ENCODE results near the gene HBE1.

HBE1 gene

DNA sequence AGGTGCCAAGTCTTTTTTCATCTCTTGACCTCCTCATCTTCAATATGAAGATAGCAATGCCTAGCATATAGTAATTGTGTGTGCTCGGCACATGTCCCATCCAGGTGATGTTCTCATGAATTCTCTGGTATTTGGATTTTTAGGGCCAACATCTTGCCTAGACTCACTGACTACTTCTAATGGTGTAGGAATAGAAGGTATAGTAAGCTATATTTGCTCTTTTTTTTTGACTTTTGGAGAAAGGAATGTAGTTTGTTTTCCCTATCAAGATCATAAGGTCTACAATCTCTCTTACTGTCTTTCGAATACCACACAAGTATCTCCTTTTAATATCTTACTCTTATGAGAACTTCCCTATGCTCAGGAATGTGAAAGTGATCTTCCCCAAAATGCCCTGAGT lies 38.6 kb downstream of the HBE1 start:
- DNase-seq (ENCODE audit: extremely low read depth, low read depth), result no peak
- TF ChIP-seq CTCF (IDR thresholded peaks at IDR 0.05; ENCODE audit: low read depth, low read length), result no peak

DNA sequence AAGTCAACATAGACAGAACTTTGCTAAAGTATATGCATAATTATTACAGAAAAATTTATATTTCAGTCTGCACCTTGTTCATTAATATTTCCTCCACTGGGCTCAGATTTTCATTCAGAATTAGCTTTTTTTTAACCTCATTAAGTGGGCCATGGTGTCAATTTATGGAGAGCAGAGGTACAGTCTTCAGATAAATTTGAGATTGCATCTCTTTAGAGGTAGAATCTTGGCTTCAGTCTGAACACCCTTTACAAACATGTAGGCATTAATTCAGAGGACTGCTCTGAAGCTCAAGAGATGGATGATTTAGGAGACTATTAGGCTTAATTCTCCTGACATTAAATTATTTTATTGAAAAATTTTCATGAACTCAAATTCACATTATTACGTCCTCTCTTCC lies 39.5 kb downstream of the HBE1 start:
- DNase-seq (ENCODE audit: extremely low read depth, low read depth), result no peak
- TF ChIP-seq CTCF (IDR thresholded peaks at IDR 0.05; ENCODE audit: low read depth, low read length), result no peak

GRCh38 chr11:5229796-5230195 lies 39.9 kb downstream of the HBE1 start:
- TF ChIP-seq CTCF (IDR thresholded peaks at IDR 0.05; ENCODE audit: low read depth, low read length), result no peak

DNA sequence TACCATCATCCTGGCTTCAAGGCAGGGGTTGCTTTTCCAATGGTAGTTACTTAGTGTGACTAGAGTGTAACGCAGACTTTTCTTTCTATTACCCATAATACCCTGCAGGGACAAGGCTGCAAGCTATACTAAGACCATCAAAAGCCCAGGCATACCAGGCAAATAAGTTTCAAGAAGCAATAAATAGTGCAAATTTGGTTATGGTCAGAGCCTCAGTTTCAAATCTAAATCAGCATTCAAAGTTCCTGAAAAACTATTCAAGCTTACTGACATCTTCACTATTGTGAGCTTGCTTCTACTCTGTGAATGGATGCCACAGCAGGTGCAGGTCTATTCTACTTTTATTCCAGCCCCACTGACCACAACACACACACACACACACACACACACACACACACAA lies 40.4 kb downstream of the HBE1 start:
- DNase-seq (ENCODE audit: extremely low read depth, low read depth), result no peak
- no peak for TF ChIP-seq CTCF (IDR thresholded peaks at IDR 0.05; ENCODE audit: low read depth, low read length)

More at GRCh38 chr11:5229796-5230195, 39.9 kb downstream of the HBE1 start:
- no peak for DNase-seq (ENCODE audit: extremely low read depth, low read depth)

DNA sequence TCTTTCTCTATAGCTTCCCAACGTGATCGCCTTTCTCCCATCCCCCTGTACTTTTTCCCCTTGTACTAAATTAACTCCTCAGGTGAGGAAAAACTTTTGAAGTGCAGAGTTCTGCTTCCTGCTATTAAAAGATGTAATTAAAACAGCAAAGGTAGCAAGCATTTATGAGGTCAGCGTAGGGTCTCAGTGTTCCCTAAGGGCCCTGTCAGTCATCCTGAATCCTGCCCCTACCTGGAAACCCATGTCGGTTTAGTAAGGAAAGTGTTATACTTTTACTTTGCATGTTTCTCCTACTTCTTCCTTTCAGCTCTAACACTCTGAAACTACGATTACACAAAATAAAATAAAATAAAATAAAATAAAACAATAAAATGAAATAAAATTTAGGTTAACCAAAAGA lies 41.6 kb downstream of the HBE1 start:
- DNase-seq (ENCODE audit: extremely low read depth, low read depth), result no peak
- TF ChIP-seq CTCF (IDR thresholded peaks at IDR 0.05; ENCODE audit: low read depth, low read length), result no peak

DNA sequence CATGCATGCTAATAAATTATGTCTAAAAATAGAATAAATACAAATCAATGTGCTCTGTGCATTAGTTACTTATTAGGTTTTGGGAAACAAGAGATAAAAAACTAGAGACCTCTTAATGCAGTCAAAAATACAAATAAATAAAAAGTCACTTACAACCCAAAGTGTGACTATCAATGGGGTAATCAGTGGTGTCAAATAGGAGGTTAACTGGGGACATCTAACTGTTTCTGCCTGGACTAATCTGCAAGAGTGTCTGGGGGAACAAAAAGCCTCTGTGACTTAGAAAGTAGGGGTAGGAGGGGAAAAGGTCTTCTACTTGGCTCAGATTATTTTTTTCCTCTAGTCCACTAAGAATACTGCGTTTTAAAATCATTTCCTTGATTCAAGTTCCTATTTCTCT lies 42.1 kb downstream of the HBE1 start:
- DNase-seq (ENCODE audit: extremely low read depth, low read depth), result no peak
- TF ChIP-seq CTCF (IDR thresholded peaks at IDR 0.05; ENCODE audit: low read depth, low read length), result no peak

DNA sequence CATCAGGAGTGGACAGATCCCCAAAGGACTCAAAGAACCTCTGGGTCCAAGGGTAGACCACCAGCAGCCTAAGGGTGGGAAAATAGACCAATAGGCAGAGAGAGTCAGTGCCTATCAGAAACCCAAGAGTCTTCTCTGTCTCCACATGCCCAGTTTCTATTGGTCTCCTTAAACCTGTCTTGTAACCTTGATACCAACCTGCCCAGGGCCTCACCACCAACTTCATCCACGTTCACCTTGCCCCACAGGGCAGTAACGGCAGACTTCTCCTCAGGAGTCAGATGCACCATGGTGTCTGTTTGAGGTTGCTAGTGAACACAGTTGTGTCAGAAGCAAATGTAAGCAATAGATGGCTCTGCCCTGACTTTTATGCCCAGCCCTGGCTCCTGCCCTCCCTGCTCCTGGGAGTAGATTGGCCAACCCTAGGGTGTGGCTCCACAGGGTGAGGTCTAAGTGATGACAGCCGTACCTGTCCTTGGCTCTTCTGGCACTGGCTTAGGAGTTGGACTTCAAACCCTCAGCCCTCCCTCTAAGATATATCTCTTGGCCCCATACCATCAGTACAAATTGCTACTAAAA lies 42.9 kb downstream of the HBE1 start, which contains the start of gene HBB:
HBB (minus strand) TSS at position 340 of the 579 bp plus-strand sequence; CDS start at position 290, 50 bp downstream.
- DNase-seq (ENCODE audit: extremely low read depth, low read depth), result no peak
- TF ChIP-seq CTCF (IDR thresholded peaks at IDR 0.05; ENCODE audit: low read depth, low read length), result no peak
